Mesenteric fat pad (tissue), 1 donor: ENCODE measurements around the gene NUBP1. TPM values are rescaled to one million over a fixed set of nuclear protein-coding genes. Genes with fewer than 3 reads are reported as not detected.
"Not testable (repeated sequence)": the region's sequence is repeated elsewhere in the genome, so short reads cannot be mapped to it uniquely, and the experiment has no call there.

Source experiments
- DNase-seq: peaks from one replicate; pipeline ENCODE4 v3.0.0-alpha.2; 2020; ENCODE audit warnings: low spot score
- total RNA-seq: library from RNA; stranded (reverse); fragmentation: NEBNext Ultra II Directional; extraction: Animal tissue kit (Norgen Biotek cat#: 25700); gene quantifications from one replicate; pipeline ENCODE4 v1.2.1, GENCODE V29; 2021
- donor health status: DM: yes; HTN: yes; CAD: no.

NUBP1 gene
- total RNA-seq, 1 donor from 2014 or later = 32.9 TPM

- no peak for DNase-seq
Measured at GRCh38 chr16:10750793-10751192, 7.2 kb downstream of the NUBP1 start.

GRCh38 chr16:10751291-10751697 lies 7.7 kb downstream of the NUBP1 start:
- DNase-seq = no peak

- no peak for DNase-seq
Measured at GRCh38 chr16:10752843-10753523, 9.3 kb downstream of the NUBP1 start.

- no peak for DNase-seq
Measured at GRCh38 chr16:10753670-10754069, 10.0 kb downstream of the NUBP1 start.

GRCh38 chr16:10754941-10755340 lies 11.3 kb downstream of the NUBP1 start:
- no peak for DNase-seq

GRCh38 chr16:10756574-10756973 lies 12.9 kb downstream of the NUBP1 start:
- DNase-seq = no peak

GRCh38 chr16:10760858-10761257 lies 17.2 kb downstream of the NUBP1 start:
- DNase-seq = no peak

- no peak for DNase-seq
Measured at GRCh38 chr16:10761373-10761772, 17.7 kb downstream of the NUBP1 start.

GRCh38 chr16:10762336-10763016 lies 18.8 kb downstream of the NUBP1 start:
- no peak for DNase-seq

- no peak for DNase-seq
Measured at GRCh38 chr16:10763456-10763855, 19.8 kb downstream of the NUBP1 start.

GRCh38 chr16:10765772-10766171 lies 22.1 kb downstream of the NUBP1 start:
- no peak for DNase-seq

GRCh38 chr16:10767127-10767526 lies 23.5 kb downstream of the NUBP1 start:
- DNase-seq = no peak

GRCh38 chr16:10769381-10769780 lies 25.7 kb downstream of the NUBP1 start:
- DNase-seq = no peak

- no peak for DNase-seq
Measured at GRCh38 chr16:10770907-10771306, 27.3 kb downstream of the NUBP1 start.

- DNase-seq = no peak
Measured at GRCh38 chr16:10776280-10776679, 32.6 kb downstream of the NUBP1 start.

- DNase-seq = not testable (repeated sequence)
Measured at GRCh38 chr16:10776923-10777322, 33.3 kb downstream of the NUBP1 start.

GRCh38 chr16:10777356-10777755 lies 33.7 kb downstream of the NUBP1 start:
- DNase-seq = no peak

GRCh38 chr16:10779908-10780307 lies 36.3 kb downstream of the NUBP1 start:
- not testable (repeated sequence) for DNase-seq

- no peak for DNase-seq
Measured at GRCh38 chr16:10780628-10781027, 37.0 kb downstream of the NUBP1 start.

GRCh38 chr16:10782628-10783027 lies 39.0 kb downstream of the NUBP1 start:
- no peak for DNase-seq

GRCh38 chr16:10787304-10787703 lies 43.7 kb downstream of the NUBP1 start:
- DNase-seq = no peak

GRCh38 chr16:10788630-10789029 lies 45.0 kb downstream of the NUBP1 start:
- DNase-seq = not testable (repeated sequence)

GRCh38 chr16:10791048-10791447 lies 47.4 kb downstream of the NUBP1 start:
- DNase-seq = no peak
